D721Med (cell line): ENCODE results near the gene JAKMIP1.

ENCODE experiments used
- DNase-seq: peaks from one replicate; pipeline ENCODE4 v3.0.0; 2011; ENCODE audit warnings: low spot score; ENCODE audit not compliant: insufficient read length
- FAIRE-seq: peaks from 2 replicates; lab custom pipeline; 2011; peaks lifted over from hg19 to GRCh38; lab: Jason Lieb, UNC
- CTCF ChIP-seq: IDR thresholded peaks from 2 replicates; pipeline ENCODE4 v1.5.1; 2012; ENCODE audit warnings: mild to moderate bottlenecking, control low read depth; ENCODE audit not compliant: insufficient read depth; ENCODE audit errors: missing control alignments

JAKMIP1 gene

GRCh38 chr4:6188687-6189305, 11.6 kb downstream of the JAKMIP1 start:
- TF ChIP-seq CTCF: no peak
- FAIRE-seq: no peak
- DNase-seq: no peak

- no peak for TF ChIP-seq CTCF
- FAIRE-seq: no peak
- no peak for DNase-seq
Observed at GRCh38 chr4:6184169-6184568, 16.2 kb downstream of the JAKMIP1 start.

GRCh38 chr4:6183740-6184139, 16.6 kb downstream of the JAKMIP1 start:
- FAIRE-seq: no peak
- no peak for DNase-seq
- TF ChIP-seq CTCF: no peak

GRCh38 chr4:6182376-6183280, 17.7 kb downstream of the JAKMIP1 start:
- TF ChIP-seq CTCF: no peak
- no peak for FAIRE-seq

GRCh38 chr4:6180841-6181631, 19.3 kb downstream of the JAKMIP1 start:
- FAIRE-seq (no peak), DNase-seq (no peak)
- TF ChIP-seq CTCF: no peak

More at GRCh38 chr4:6182376-6183280, 17.7 kb downstream of the JAKMIP1 start:
- DNase-seq: no peak

GRCh38 chr4:6179362-6179761, 21.0 kb downstream of the JAKMIP1 start:
- FAIRE-seq: no peak
- TF ChIP-seq CTCF: no peak

More at GRCh38 chr4:6179362-6179761, 21.0 kb downstream of the JAKMIP1 start:
- DNase-seq: no peak
